Fibroblast of lung (primary cell): ENCODE measurements around the gene CYP4F8. TPM values are rescaled to one million over a fixed set of nuclear protein-coding genes. Genes with fewer than 3 reads are reported as not detected.

ENCODE experiments used
- DNase-seq, 2 donors: peaks; one replicate each; pipeline versions ENCODE4 v3.0.0 to v3.0.0-alpha.2; 2010; ENCODE audit warnings: low read depth in 2 of 2
- H2AFZ ChIP-seq: 2 replicates; pipeline ENCODE4 v1.5.1; 2012; ENCODE audit warnings: low read length, control low read depth, inconsistent platforms
- H3K27ac ChIP-seq: 2 replicates; pipeline ENCODE4 v1.5.1; 2011; ENCODE audit warnings: low read length, control low read depth; ENCODE audit not compliant: insufficient read depth
- H3K27me3 ChIP-seq: 2 replicates; pipeline ENCODE4 v1.5.1; 2011; ENCODE audit warnings: mild to moderate bottlenecking, low read length; ENCODE audit not compliant: control insufficient read depth, insufficient read depth
- H3K36me3 ChIP-seq: 2 replicates; pipeline ENCODE4 v1.5.1; 2011; ENCODE audit warnings: low read length; ENCODE audit not compliant: control insufficient read depth, insufficient read depth
- H3K4me1 ChIP-seq: 2 replicates; pipeline ENCODE4 v1.5.1; 2011; ENCODE audit warnings: low read length; ENCODE audit not compliant: control insufficient read depth, insufficient read depth; ENCODE audit errors: extremely low read depth
- H3K4me2 ChIP-seq: 2 replicates; pipeline ENCODE4 v1.5.1; 2011; ENCODE audit warnings: low read length, control low read depth; ENCODE audit not compliant: insufficient read depth; ENCODE audit errors: extremely low read depth
- H3K4me3 ChIP-seq, 4 experiments: fragments of 200-600 bp in 1 of 4; sonication (generic) in 1 of 4; replicated peaks in 1 of 4; 2 replicates each; pipeline ENCODE4 v1.5.1; 2011 to 2016; ENCODE audit warnings: low read length in 4 of 4, low read depth in 3 of 4, mild to moderate bottlenecking in 3 of 4, control low read depth in 2 of 4, inconsistent platforms in 1 of 4, mixed read lengths in 1 of 4; ENCODE audit not compliant: insufficient read depth in 1 of 4; ENCODE audit errors: control extremely low read depth in 1 of 4
- H3K79me2 ChIP-seq: 2 replicates; pipeline ENCODE4 v1.5.1; 2012; ENCODE audit warnings: mild to moderate bottlenecking, low read length, inconsistent platforms; ENCODE audit not compliant: control insufficient read depth, insufficient read depth
- H3K9ac ChIP-seq: 2 replicates; pipeline ENCODE4 v1.5.1; 2011; ENCODE audit warnings: mild to moderate bottlenecking, low read length, control low read depth; ENCODE audit not compliant: insufficient read depth
- H3K9me3 ChIP-seq: 2 replicates; pipeline ENCODE4 v1.5.1; 2012; ENCODE audit warnings: low read depth, low read length; ENCODE audit not compliant: control insufficient read depth, insufficient read depth
- H4K20me1 ChIP-seq: 2 replicates; pipeline ENCODE4 v1.5.1; 2011; ENCODE audit warnings: low read length; ENCODE audit not compliant: control insufficient read depth, insufficient read depth; ENCODE audit errors: extremely low read depth
- CTCF ChIP-seq, 2 donors: IDR thresholded peaks in 1 of 2; conservative IDR thresholded peaks in 1 of 2; 1 replicate in 1 of 2; 2 replicates in 1 of 2; pipeline ENCODE4 v1.5.1; 2011 to 2012; ENCODE audit warnings: low read length in 2 of 2, control low read depth in 1 of 2, inconsistent platforms in 1 of 2, low read depth in 1 of 2, mild to moderate bottlenecking in 1 of 2
- EZH2 ChIP-seq: IDR thresholded peaks from 2 replicates; pipeline ENCODE4 v1.5.1; 2012; ENCODE audit warnings: low read length, control low read depth, mild to moderate bottlenecking; ENCODE audit errors: missing control alignments
- polyA minus RNA-seq: library from RNA; depleted of rRNA, polyadenylated mRNA; stranded (reverse); fragments of >200 nt; gene quantifications from 2 replicates; pipeline ENCODE4 v1.2.3, GENCODE V29; 2011; ENCODE audit warnings: low replicate concordance
- polyA plus RNA-seq, 2 donors: library from polyadenylated mRNA; depleted of rRNA in 1 of 2; stranded (reverse) in 1 of 2; unstranded in 1 of 2; fragments of >200 nt; gene quantifications; 2 replicates each; pipeline ENCODE4 v1.2.1, GENCODE V29; 2011 to 2012; ENCODE audit warnings: missing spikeins in 1 of 2
- total RNA-seq: library from RNA; depleted of rRNA; stranded (reverse); fragments of >200 nt; gene quantifications from 2 replicates; pipeline ENCODE4 v1.2.1, GENCODE V29; 2014

The CYP4F8 gene, protein sequence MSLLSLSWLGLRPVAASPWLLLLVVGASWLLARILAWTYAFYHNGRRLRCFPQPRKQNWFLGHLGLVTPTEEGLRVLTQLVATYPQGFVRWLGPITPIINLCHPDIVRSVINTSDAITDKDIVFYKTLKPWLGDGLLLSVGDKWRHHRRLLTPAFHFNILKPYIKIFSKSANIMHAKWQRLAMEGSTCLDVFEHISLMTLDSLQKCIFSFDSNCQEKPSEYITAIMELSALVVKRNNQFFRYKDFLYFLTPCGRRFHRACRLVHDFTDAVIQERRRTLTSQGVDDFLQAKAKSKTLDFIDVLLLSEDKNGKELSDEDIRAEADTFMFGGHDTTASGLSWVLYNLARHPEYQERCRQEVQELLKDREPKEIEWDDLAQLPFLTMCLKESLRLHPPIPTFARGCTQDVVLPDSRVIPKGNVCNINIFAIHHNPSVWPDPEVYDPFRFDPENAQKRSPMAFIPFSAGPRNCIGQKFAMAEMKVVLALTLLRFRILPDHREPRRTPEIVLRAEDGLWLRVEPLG
- total RNA-seq (not detected in 2 replicates), polyA plus RNA-seq (not detected in 2 replicates), polyA minus RNA-seq (not detected in 2 replicates)
- not detected in 2 replicates for polyA plus RNA-seq (2012)

- no peak within 1 kb of the TSS for H3K27ac ChIP-seq
- no peaks in the 10 kb centered on the region for H3K79me2 ChIP-seq
- H3K4me1 ChIP-seq, result no peaks in the 10 kb centered on the region
- no peaks in the 10 kb centered on the region for H3K36me3 ChIP-seq
- no peaks in the 10 kb centered on the region for H3K9me3 ChIP-seq
- DNase-seq, result no peak
- no peak within 1 kb of the TSS for H2AFZ ChIP-seq
- H3K4me3 ChIP-seq, result no peak within 1 kb of the TSS
- H3K4me2 ChIP-seq, result no peak within 1 kb of the TSS
- no peak for TF ChIP-seq EZH2
- no peak for TF ChIP-seq CTCF (conservative IDR thresholded peaks at IDR 0.05 in 1 of 2, IDR thresholded peaks at IDR 0.05 in 1 of 2; ENCODE audit: low read depth in 1 of 2, low read length in 2 of 2)
- no peak within 1 kb of the TSS for H3K9ac ChIP-seq
- no peaks in the 10 kb centered on the region for H3K27me3 ChIP-seq
- H4K20me1 ChIP-seq, result no peaks in the 10 kb centered on the region
Measured at GRCh38 chr19:15614507-15615379, at the start of gene CYP4F8. Gene CYP4F8 (plus strand): TSS chr19:15615218. CDS start chr19:15615617, 399 bp downstream.

- no peaks in the 10 kb centered on the region for H3K79me2 ChIP-seq
- DNase-seq, result no peak
- no peak overlapping the region for H2AFZ ChIP-seq
- no peak overlapping the region for H3K9ac ChIP-seq
- no peak overlapping the region for H3K4me3 ChIP-seq
- no peaks in the 10 kb centered on the region for H3K27me3 ChIP-seq
- H3K36me3 ChIP-seq, result no peaks in the 10 kb centered on the region
- no peaks in the 10 kb centered on the region for H4K20me1 ChIP-seq
- no peak overlapping the region for H3K27ac ChIP-seq
- TF ChIP-seq CTCF (conservative IDR thresholded peaks at IDR 0.05 in 1 of 2, IDR thresholded peaks at IDR 0.05 in 1 of 2; ENCODE audit: low read depth in 1 of 2, low read length in 2 of 2) (no peak), EZH2 (no peak)
- no peaks in the 10 kb centered on the region for H3K9me3 ChIP-seq
- no peak overlapping the region for H3K4me2 ChIP-seq
- H3K4me1 ChIP-seq, result no peaks in the 10 kb centered on the region
Measured at GRCh38 chr19:15570420-15570819, 44.6 kb upstream of the CYP4F8 start.

- no peaks in the 10 kb centered on the region for H4K20me1 ChIP-seq
- no peaks in the 10 kb centered on the region for H3K79me2 ChIP-seq
- no peak for TF ChIP-seq EZH2
- H3K4me3 ChIP-seq, result no peak overlapping the region
- no peak overlapping the region for H3K27ac ChIP-seq
- H3K9ac ChIP-seq, result no peak overlapping the region
- no peak for DNase-seq
- no peak overlapping the region for H2AFZ ChIP-seq
- no peaks in the 10 kb centered on the region for H3K9me3 ChIP-seq
- H3K27me3 ChIP-seq, result no peaks in the 10 kb centered on the region
- no peaks in the 10 kb centered on the region for H3K36me3 ChIP-seq
- no peak overlapping the region for H3K4me2 ChIP-seq
- no peaks in the 10 kb centered on the region for H3K4me1 ChIP-seq
Measured at GRCh38 chr19:15575406-15575805, 39.6 kb upstream of the CYP4F8 start.
